Loucy (cell line): ENCODE data around the gene PAXX.

Experiments
- EZH2phosphoT487 ChIP-seq: fragments of 200-600 bp; IDR thresholded peaks from 2 replicates; pipeline ENCODE4 v1.6.1; 2018; ENCODE audit warnings: antibody characterized with exemption, mild to moderate bottlenecking, moderate library complexity, borderline replicate concordance
- TF ChIP-seq, protein P1 (sequence below): fragments of 200-600 bp; sonication (generic); conservative IDR thresholded peaks from 2 replicates; pipeline ENCODE4 v1.5.1; 2014; ENCODE audit warnings: mild to moderate bottlenecking, antibody characterized with exemption, low read length

DNA sequence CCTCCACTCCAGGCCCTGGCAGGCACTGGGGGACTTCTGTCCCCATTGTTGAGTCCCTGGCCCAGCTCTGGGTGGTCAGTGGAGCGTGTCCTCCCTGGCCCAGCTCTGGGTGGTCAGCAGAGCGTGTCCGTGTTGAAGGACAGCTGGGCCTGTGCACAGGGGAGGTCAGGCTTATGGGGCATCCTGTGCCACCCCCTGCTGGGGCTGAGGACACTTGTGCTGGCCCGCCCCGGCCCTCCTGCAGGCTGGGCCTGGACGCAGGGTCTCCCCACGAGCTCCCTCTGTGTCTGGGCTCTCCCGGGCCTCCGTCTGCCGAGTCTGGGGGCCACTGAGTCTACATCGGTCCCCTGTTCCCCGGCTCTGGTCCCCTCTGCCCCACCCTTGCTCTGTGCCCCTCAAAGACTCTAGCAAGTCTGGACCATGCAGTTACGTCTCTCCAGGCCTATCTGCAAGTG, 15.6 kb downstream of the PAXX start:
- TF ChIP-seq, protein P1, sequence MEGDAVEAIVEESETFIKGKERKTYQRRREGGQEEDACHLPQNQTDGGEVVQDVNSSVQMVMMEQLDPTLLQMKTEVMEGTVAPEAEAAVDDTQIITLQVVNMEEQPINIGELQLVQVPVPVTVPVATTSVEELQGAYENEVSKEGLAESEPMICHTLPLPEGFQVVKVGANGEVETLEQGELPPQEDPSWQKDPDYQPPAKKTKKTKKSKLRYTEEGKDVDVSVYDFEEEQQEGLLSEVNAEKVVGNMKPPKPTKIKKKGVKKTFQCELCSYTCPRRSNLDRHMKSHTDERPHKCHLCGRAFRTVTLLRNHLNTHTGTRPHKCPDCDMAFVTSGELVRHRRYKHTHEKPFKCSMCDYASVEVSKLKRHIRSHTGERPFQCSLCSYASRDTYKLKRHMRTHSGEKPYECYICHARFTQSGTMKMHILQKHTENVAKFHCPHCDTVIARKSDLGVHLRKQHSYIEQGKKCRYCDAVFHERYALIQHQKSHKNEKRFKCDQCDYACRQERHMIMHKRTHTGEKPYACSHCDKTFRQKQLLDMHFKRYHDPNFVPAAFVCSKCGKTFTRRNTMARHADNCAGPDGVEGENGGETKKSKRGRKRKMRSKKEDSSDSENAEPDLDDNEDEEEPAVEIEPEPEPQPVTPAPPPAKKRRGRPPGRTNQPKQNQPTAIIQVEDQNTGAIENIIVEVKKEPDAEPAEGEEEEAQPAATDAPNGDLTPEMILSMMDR, result no peak
- no peak for TF ChIP-seq EZH2phosphoT487
